VCaP (cell line): ENCODE measurements around the gene NUDT9.
"Not testable (repeated sequence)": the region's sequence is repeated elsewhere in the genome, so short reads cannot be mapped to it uniquely, and the experiment has no call there.

Source experiments
- H3K27ac ChIP-seq: fragments of 450-650 bp; 2 replicates; pipeline ENCODE4 v1.5.1; 2017
- CTCF ChIP-seq: fragments of 450-650 bp; conservative IDR thresholded peaks from 2 replicates; pipeline ENCODE4 v1.5.1; 2017; ENCODE audit warnings: mild to moderate bottlenecking, moderate library complexity

The NUDT9 gene

GRCh38 chr4:87414816-87415215, 7.6 kb upstream of the NUDT9 start:
- H3K27ac ChIP-seq, result no peak overlapping the region
- TF ChIP-seq CTCF, result no peak

- H3K27ac ChIP-seq, result no peak overlapping the region
- TF ChIP-seq CTCF, result no peak
Observed at GRCh38 chr4:87416965-87417364, 5.4 kb upstream of the NUDT9 start.

- H3K27ac ChIP-seq, result peak overlapping the region; percentile 90
Observed at GRCh38 chr4:87418410-87418809, 4.0 kb upstream of the NUDT9 start.

DNA sequence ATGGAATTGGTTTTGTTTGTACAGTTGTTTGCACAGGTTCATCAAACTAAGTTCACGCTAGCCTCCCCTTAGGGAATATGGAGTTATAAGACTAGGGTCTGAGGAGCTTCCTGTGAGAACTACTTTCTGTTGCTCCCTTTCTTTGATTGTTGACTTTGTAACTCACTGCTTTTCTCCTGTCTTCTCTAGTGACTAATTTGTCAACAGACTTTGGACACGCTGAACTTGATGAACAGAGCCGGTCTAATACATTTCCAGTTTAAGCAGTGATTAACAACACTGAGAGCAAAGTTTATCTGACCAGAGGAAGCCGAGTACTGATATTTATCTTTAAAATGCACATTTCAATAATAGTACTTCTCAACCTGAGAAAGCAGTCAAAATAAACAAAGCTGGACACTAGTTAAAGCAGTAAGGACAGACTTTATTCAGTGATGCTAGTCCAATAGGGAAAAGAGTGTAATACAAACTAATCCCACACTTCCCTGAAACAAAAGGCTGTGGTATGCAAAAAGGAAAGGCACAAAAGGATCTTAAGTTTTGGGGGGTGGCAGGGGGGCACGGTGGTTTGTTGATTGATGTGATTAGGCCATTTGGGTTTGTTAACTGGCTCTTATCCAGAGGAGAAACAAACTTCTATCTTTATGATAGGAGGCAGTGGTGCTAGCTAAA, 2.7 kb upstream of the NUDT9 start:
- peak overlapping the region; percentile 90 for H3K27ac ChIP-seq

DNA sequence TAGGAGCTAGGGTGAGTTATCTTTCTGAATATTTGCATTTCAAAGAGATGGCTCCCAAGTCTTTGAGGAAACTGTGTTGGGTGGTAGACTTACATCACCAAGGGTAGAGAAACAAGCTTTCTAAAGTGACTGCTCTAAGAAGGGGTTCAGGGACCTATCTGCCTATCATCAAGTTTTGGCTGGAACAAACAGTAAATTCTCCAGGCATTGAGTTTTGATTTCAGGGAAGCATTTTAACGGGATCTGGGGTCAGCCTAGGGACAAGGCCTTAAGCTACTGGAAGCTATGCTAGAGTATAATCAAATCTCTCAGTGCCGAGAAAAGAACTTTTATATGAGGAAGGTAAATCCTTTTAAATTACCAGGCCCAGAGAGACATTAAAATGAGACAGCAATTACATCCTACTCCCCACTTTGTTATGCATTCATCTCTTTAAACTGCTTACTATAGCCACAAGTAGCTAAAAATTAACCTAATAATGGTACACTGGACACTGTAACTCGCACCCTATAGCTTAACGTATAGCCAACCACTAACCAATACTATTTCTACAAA, 2.0 kb upstream of the NUDT9 start:
- peak overlapping the region; percentile 90 for H3K27ac ChIP-seq
- TF ChIP-seq CTCF, result no peak

More for the DNA sequence above, 2.7 kb upstream of the NUDT9 start:
- no peak for TF ChIP-seq CTCF

DNA sequence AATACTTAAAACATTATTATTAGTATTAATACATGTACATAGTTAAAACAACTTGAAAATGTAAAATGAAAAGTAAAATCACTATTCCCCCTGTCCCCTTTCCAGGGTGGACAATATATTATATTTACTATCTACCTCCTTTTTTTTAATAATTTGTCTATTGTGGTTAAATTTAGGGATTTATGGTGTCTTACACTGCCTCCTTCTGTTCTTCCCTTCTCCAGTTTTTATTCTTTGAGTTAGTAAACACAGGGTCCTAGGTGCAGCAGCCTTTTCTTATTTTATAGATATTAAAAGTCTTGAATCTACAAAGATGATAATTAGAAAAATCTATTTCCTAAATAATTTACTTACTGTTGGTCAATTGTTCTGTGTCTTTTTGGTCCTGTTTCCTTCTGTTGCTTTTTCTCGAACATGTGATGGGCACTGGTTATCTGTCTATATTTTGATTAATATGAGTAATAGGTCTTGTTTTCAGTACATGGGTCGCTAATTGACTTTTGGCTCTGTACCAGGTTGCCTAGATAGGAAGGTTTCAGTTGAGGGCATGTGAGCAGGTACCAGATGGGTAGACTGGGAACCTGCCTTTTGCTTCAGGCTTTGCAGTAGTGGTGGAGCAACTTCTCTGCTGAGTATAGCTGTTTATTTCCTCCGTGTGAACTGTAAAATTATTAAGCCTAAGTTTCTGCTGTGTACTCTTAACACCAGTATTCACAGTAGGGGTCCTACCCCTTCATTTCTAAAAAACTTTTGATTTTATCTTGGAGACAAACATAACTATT, 1.1 kb downstream of the NUDT9 start:
- TF ChIP-seq CTCF, result no peak; the same call in 1 of the 2 replicates
- peak overlapping the region; percentile 90 for H3K27ac ChIP-seq

DNA sequence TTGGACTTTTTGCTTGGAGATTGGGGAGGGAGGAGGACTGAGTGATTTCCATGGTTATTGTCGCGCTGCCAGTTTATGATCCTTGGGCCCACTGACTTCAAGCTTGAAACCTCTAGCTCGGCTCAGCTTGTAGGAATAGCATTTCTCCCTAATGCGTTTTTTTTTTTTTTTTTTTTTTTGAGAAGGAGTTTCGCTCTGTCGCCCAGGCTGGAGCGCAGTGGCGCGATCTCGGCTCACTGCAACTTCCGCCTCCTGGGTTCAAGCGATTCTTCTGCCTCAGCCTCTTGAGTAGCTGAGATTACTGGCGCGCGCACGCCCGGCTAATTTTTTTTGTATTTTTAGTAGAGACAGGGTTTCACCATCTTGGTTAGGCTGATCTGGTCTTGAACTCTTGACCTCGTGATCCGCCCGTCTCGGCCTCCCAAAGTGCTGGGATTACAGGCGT, 1.7 kb downstream of the NUDT9 start:
- H3K27ac ChIP-seq, result not testable (repeated sequence)

DNA sequence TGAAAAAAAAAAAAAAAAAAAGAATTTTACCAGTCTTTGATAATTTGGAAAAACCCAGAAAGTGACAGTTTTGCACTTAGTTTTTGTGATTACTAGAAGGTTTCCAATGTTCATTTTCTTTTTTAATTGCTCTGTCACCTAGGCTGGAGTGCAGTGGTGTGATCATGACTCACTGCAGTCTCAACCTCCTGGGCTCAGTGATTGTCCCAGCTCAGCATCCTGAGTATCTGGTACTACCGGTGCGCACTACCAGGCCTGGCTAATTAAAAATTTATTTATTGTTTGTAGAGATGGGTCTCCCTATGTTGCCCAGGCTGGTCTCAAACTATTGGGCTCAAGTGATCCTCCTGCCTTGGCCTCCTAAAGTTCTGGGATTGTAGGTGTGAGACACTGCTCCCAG, 3.3 kb downstream of the NUDT9 start:
- TF ChIP-seq CTCF, result no peak

More for the DNA sequence above, 3.3 kb downstream of the NUDT9 start:
- H3K27ac ChIP-seq, result no peak overlapping the region
